GM12878 (cell line): Measurements from ENCODE around the gene UTP3.

ENCODE experiments used
- CTCF ChIP-seq, 3 experiments: IDR thresholded peaks in 2 of 3; conservative IDR thresholded peaks in 1 of 3; 2 replicates each; pipeline ENCODE4 v1.5.1; 2011; ENCODE audit warnings: low read depth in 3 of 3, low read length in 3 of 3, mild to moderate bottlenecking in 3 of 3, control low read depth in 2 of 3, moderate library complexity in 2 of 3, inconsistent platforms in 1 of 3, mixed read lengths in 1 of 3; ENCODE audit not compliant: control insufficient read depth in 2 of 3, insufficient read depth in 1 of 3; ENCODE audit errors: extremely low read depth in 1 of 3
- EZH2 ChIP-seq: IDR thresholded peaks from 2 replicates; pipeline ENCODE4 v1.6.1; 2012; ENCODE audit warnings: low read depth, mild to moderate bottlenecking, control low read depth, inconsistent platforms, low read length, borderline replicate concordance; ENCODE audit not compliant: control insufficient read depth
- FOXM1 ChIP-seq: IDR thresholded peaks from 2 replicates; pipeline ENCODE4 v1.6.1; 2012; ENCODE audit warnings: low read depth, mild to moderate bottlenecking, inconsistent platforms, low read length, moderate library complexity
- MEF2A ChIP-seq: IDR thresholded peaks from 2 replicates; pipeline ENCODE4 v1.6.1; 2011; ENCODE audit warnings: low read depth, mild to moderate bottlenecking, low read length, moderate library complexity; ENCODE audit not compliant: insufficient read depth
- NFXL1 ChIP-seq: fragments of 450-650 bp; IDR thresholded peaks from 2 replicates; pipeline ENCODE4 v1.6.1; 2017; ENCODE audit warnings: antibody characterized with exemption, mild to moderate bottlenecking, borderline replicate concordance
- PKNOX1 ChIP-seq: fragments of 450-650 bp; IDR thresholded peaks from 2 replicates; pipeline ENCODE4 v1.6.1; 2016; ENCODE audit warnings: mild to moderate bottlenecking
- ZBTB33 ChIP-seq: fragments of 450-650 bp; IDR thresholded peaks from 2 replicates; pipeline ENCODE4 v1.6.1; 2017; ENCODE audit warnings: mild to moderate bottlenecking
- ZNF384 ChIP-seq: IDR thresholded peaks from 2 replicates; pipeline ENCODE4 v1.6.1; 2012; ENCODE audit warnings: low read depth, mild to moderate bottlenecking, low read length, improper control_type of control experiment, borderline replicate concordance

- TF ChIP-seq ZBTB33 = no peak
- no peak for TF ChIP-seq CTCF (IDR thresholded peaks at IDR 0.05 in 2 of 3, conservative IDR thresholded peaks at IDR 0.05 in 1 of 3; ENCODE audit: control insufficient read depth in 2 of 3, extremely low read depth in 1 of 3, insufficient read depth in 1 of 3, low read depth in 3 of 3, low read length in 3 of 3)
- no peak for TF ChIP-seq MEF2A
- no peak for TF ChIP-seq NFXL1
- TF ChIP-seq FOXM1 = no peak
- no peak for TF ChIP-seq ZNF384
- TF ChIP-seq PKNOX1 = no peak
- no peak for TF ChIP-seq EZH2
These were observed 26.0 kb downstream of the UTP3 start for GRCh38 chr4:70714079-70714887.
